ENCODE data around the gene LMAN1L.

Gene LMAN1L

GRCh38 chr15:74825866-74826265, 13.2 kb downstream of the LMAN1L start:
- no peak overlapping the region for H3K9ac ChIP-seq (ENCODE audit: low read length)
- TF ChIP-seq, protein P1, sequence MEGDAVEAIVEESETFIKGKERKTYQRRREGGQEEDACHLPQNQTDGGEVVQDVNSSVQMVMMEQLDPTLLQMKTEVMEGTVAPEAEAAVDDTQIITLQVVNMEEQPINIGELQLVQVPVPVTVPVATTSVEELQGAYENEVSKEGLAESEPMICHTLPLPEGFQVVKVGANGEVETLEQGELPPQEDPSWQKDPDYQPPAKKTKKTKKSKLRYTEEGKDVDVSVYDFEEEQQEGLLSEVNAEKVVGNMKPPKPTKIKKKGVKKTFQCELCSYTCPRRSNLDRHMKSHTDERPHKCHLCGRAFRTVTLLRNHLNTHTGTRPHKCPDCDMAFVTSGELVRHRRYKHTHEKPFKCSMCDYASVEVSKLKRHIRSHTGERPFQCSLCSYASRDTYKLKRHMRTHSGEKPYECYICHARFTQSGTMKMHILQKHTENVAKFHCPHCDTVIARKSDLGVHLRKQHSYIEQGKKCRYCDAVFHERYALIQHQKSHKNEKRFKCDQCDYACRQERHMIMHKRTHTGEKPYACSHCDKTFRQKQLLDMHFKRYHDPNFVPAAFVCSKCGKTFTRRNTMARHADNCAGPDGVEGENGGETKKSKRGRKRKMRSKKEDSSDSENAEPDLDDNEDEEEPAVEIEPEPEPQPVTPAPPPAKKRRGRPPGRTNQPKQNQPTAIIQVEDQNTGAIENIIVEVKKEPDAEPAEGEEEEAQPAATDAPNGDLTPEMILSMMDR (IDR thresholded peaks at IDR 0.05; ENCODE audit: low read length): no peak
- no peak for TF ChIP-seq EZH2 (IDR thresholded peaks at IDR 0.05; ENCODE audit: borderline replicate concordance, low read length)
- H3K27me3 ChIP-seq (ENCODE audit: insufficient read depth, low read length): no peaks in the 10 kb centered on the region
- H3K27ac ChIP-seq (ENCODE audit: low read depth, low read length, poor library complexity, severe bottlenecking): no peak overlapping the region
- H3K9me2 ChIP-seq (ENCODE audit: low read depth, low read length): no peaks in the 10 kb centered on the region
- H3K4me1 ChIP-seq (ENCODE audit: insufficient read depth, low read length, severe bottlenecking): peaks cover 10% of the 10 kb centered on the region
- H3F3A ChIP-seq (ENCODE audit: insufficient read depth, low read length): no peaks in the 10 kb centered on the region
- no peaks in the 10 kb centered on the region for H3K79me2 ChIP-seq (ENCODE audit: insufficient read depth, low read length)
- no peaks in the 10 kb centered on the region for H4K20me1 ChIP-seq (ENCODE audit: insufficient read depth, low read length)
- no peak overlapping the region for H2AFZ ChIP-seq (ENCODE audit: low read length)
- no peak overlapping the region for H3K4me2 ChIP-seq (ENCODE audit: low read length)
- H3K4me3 ChIP-seq (ENCODE audit: low read depth, low read length, poor library complexity, severe bottlenecking): no peak overlapping the region
- H3K36me3 ChIP-seq (ENCODE audit: insufficient read depth, low read length): no peaks in the 10 kb centered on the region
- no peaks in the 10 kb centered on the region for H3K9me3 ChIP-seq (ENCODE audit: low read length)

- Histone ChIP-seq H4K20me1 (ENCODE audit: insufficient read depth, low read length) (no peaks in the 10 kb centered on the region), H3F3A (ENCODE audit: insufficient read depth, low read length) (no peaks in the 10 kb centered on the region), H3K4me1 (ENCODE audit: insufficient read depth, low read length, severe bottlenecking) (peaks cover 5% of the 10 kb centered on the region), H3K27ac (ENCODE audit: low read depth, low read length, poor library complexity, severe bottlenecking) (no peak within 1 kb of the TSS), H3K9ac (ENCODE audit: low read length) (no peak within 1 kb of the TSS), H2AFZ (ENCODE audit: low read length) (no peak within 1 kb of the TSS), H3K79me2 (ENCODE audit: insufficient read depth, low read length) (no peaks in the 10 kb centered on the region), H3K36me3 (ENCODE audit: insufficient read depth, low read length) (no peaks in the 10 kb centered on the region), H3K27me3 (ENCODE audit: insufficient read depth, low read length) (no peaks in the 10 kb centered on the region), H3K9me2 (ENCODE audit: low read depth, low read length) (no peaks in the 10 kb centered on the region), H3K4me2 (ENCODE audit: low read length) (no peak within 1 kb of the TSS), H3K9me3 (ENCODE audit: low read length) (no peaks in the 10 kb centered on the region), H3K4me3 (ENCODE audit: low read depth, low read length, poor library complexity, severe bottlenecking) (no peak within 1 kb of the TSS)
- TF ChIP-seq, protein P1 (IDR thresholded peaks at IDR 0.05; ENCODE audit: low read length): no peak
- TF ChIP-seq EZH2 (IDR thresholded peaks at IDR 0.05; ENCODE audit: borderline replicate concordance, low read length): no peak
These were observed 13.8 kb downstream of the LMAN1L start, which contains the start of gene CPLX3 for GRCh38 chr15:74826364-74826819. CPLX3 (plus strand) TSS chr15:74826627; CDS start chr15:74826704, 77 bp downstream.

GRCh38 chr15:74826921-74827320, 14.3 kb downstream of the LMAN1L start:
- no peak overlapping the region for H3K4me2 ChIP-seq (ENCODE audit: low read length)
- no peak overlapping the region for H3K27ac ChIP-seq (ENCODE audit: low read depth, low read length, poor library complexity, severe bottlenecking)
- no peaks in the 10 kb centered on the region for H3F3A ChIP-seq (ENCODE audit: insufficient read depth, low read length)
- H3K27me3 ChIP-seq (ENCODE audit: insufficient read depth, low read length): no peaks in the 10 kb centered on the region
- TF ChIP-seq, protein P1 (IDR thresholded peaks at IDR 0.05; ENCODE audit: low read length): no peak
- TF ChIP-seq EZH2 (IDR thresholded peaks at IDR 0.05; ENCODE audit: borderline replicate concordance, low read length): no peak
- H3K79me2 ChIP-seq (ENCODE audit: insufficient read depth, low read length): no peaks in the 10 kb centered on the region
- H3K36me3 ChIP-seq (ENCODE audit: insufficient read depth, low read length): no peaks in the 10 kb centered on the region
- no peak overlapping the region for H3K9ac ChIP-seq (ENCODE audit: low read length)
- no peaks in the 10 kb centered on the region for H3K9me2 ChIP-seq (ENCODE audit: low read depth, low read length)
- no peaks in the 10 kb centered on the region for H3K9me3 ChIP-seq (ENCODE audit: low read length)
- no peaks in the 10 kb centered on the region for H4K20me1 ChIP-seq (ENCODE audit: insufficient read depth, low read length)
- H3K4me1 ChIP-seq (ENCODE audit: insufficient read depth, low read length, severe bottlenecking): no peaks in the 10 kb centered on the region
- H2AFZ ChIP-seq (ENCODE audit: low read length): no peak overlapping the region
- no peak overlapping the region for H3K4me3 ChIP-seq (ENCODE audit: low read depth, low read length, poor library complexity, severe bottlenecking)
